ENCODE measurements around the gene CPLX1. TPM values are rescaled to one million over a fixed set of nuclear protein-coding genes. Genes with fewer than 3 reads are reported as not detected.
"Not testable (repeated sequence)": the region's sequence is repeated elsewhere in the genome, so short reads cannot be mapped to it uniquely, and the experiment has no call there.

The CPLX1 gene
- total RNA-seq, 6 experiments from 2014 or later: 0.12 to 0.32 (median 0.20) TPM; not detected in 1

DNA sequence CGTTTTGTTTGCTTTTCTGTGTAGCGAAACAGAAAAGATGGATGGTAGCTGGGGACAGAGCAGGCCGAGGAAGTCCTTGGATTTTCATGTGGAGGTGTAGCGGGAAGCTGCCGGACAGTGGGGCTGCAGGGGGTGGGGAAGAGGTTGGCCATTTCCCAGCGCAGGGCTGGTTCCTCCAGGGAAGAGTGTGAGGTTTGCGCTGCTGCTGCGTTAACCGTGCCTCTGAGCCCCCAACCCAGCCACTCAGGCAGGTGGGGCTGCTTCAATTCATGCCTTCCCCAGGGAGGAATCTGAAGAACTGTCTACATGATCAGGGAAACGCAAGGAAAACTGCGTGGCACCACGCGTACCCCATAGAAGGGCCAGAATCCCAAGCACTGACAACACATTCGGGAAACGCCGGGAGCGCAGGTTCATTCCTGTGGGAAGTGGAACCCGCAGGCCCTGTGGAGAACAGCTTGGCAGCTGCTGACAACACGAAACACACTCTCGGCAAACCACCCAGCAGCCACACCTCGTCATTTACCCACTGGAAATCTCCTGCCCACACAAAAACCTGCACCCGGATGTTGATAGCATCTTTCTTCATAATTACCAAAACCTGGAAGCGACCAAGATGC lies 62.6 kb downstream of the CPLX1 start:
- H3K27me3 Mint-ChIP-seq (ENCODE audit: insufficient read depth): peaks cover 19% of the 10 kb centered on the region
- DNase-seq: no peak
- H3K36me3 Mint-ChIP-seq (ENCODE audit: low read depth): peaks cover 78% of the 10 kb centered on the region
- H3K4me1 Mint-ChIP-seq (ENCODE audit: low read depth): peaks cover 7% of the 10 kb centered on the region; the same call in 1 of the 2 replicates
- H3K27ac Mint-ChIP-seq: 0 out of 2 replicates have a peak overlapping the region, but pooled peaks have one; percentile 24
- peaks cover 46% of the 10 kb centered on the region for H3K9me3 Mint-ChIP-seq
- TF ChIP-seq, protein P1, sequence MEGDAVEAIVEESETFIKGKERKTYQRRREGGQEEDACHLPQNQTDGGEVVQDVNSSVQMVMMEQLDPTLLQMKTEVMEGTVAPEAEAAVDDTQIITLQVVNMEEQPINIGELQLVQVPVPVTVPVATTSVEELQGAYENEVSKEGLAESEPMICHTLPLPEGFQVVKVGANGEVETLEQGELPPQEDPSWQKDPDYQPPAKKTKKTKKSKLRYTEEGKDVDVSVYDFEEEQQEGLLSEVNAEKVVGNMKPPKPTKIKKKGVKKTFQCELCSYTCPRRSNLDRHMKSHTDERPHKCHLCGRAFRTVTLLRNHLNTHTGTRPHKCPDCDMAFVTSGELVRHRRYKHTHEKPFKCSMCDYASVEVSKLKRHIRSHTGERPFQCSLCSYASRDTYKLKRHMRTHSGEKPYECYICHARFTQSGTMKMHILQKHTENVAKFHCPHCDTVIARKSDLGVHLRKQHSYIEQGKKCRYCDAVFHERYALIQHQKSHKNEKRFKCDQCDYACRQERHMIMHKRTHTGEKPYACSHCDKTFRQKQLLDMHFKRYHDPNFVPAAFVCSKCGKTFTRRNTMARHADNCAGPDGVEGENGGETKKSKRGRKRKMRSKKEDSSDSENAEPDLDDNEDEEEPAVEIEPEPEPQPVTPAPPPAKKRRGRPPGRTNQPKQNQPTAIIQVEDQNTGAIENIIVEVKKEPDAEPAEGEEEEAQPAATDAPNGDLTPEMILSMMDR (IDR thresholded peaks at IDR 0.05): no peak
- H3K4me3 Mint-ChIP-seq: no peak overlapping the region

DNA sequence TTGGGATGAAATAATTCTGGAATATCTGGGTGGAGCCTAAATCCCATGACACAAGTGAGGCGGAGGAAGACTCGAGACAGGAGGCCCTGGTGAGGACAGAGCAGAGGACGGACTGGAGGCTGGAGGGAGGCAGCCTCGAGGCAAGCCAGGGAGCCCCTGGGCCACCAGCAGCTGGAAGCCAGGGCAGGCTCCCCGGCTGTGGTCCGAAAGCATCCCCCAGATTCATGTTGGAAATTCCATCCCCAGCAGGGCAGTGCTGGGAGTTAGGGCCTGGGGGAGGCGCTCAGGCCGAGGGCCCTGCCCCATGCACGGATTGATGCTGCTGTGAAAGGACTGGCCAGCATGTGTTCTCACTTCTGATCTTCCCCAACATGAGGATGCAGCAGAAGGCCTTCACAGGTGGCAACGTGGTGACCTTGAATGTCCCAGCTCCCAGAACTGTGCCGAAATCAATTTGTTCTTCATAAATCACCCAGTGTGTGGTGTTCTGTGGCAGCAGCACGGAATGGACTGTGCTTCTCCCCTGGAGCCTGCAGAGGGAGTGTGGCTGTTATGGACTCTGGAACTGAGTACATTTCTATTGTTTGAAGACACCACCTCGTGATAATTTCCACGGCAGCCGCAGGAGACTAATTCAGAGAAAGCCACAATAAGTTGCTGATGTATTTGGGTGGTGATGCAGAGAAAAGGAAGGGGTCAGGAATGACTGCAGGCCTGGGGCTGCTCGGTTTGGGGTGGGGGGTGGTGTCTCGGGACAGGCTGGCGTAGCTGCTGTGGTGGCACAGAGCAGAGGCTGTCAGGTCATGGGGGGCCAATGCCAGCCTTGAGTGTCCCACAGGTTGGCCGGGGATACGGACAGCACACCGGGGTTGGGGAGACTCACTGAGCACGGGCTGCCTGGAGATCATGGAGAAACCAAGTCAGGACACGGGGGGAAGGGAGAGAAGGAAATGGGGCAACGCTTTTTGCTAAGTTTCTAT lies 63.4 kb downstream of the CPLX1 start:
- Mint-ChIP-seq H3K36me3 (ENCODE audit: low read depth) (peaks cover 77% of the 10 kb centered on the region), H3K9me3 (peaks cover 54% of the 10 kb centered on the region), H3K27me3 (ENCODE audit: insufficient read depth) (peaks cover 19% of the 10 kb centered on the region), H3K4me1 (ENCODE audit: low read depth) (peaks cover 7% of the 10 kb centered on the region; the same call in 1 of the 2 replicates), H3K4me3 (no peak overlapping the region), H3K27ac (no peak overlapping the region)
- no peak for DNase-seq
- TF ChIP-seq, protein P1 (IDR thresholded peaks at IDR 0.05): peak; percentile 39; the same call in 1 of the 2 replicates

DNA sequence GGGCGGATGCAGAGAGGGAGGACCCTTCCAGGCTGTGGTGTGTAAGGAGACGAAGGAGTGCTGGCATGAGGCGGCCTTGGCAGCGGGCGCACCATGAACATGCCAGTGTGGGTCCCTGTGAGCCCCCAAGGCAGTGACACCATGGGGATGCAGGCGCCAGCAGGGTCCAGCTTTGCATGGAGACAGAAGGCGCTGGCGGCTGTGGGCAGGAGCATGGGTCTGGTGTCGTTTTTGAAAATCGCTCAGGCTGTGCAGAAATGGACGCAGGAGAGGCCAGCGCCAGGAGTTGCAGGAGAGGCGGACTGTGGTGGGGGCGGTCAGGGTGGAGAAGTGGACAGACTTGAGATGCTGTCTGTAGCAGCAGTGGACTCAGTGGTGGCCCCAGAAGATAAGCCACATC lies 64.2 kb downstream of the CPLX1 start:
- peaks cover 7% of the 10 kb centered on the region; the same call in 1 of the 2 replicates for H3K4me1 Mint-ChIP-seq (ENCODE audit: low read depth)
- no peak for DNase-seq
- TF ChIP-seq, protein P1 (IDR thresholded peaks at IDR 0.05): no peak
- peaks cover 15% of the 10 kb centered on the region for H3K27me3 Mint-ChIP-seq (ENCODE audit: insufficient read depth)
- H3K9me3 Mint-ChIP-seq: peaks cover 58% of the 10 kb centered on the region
- H3K36me3 Mint-ChIP-seq (ENCODE audit: low read depth): peaks cover 75% of the 10 kb centered on the region
- H3K4me3 Mint-ChIP-seq: no peak overlapping the region
- H3K27ac Mint-ChIP-seq: peak overlapping the region; percentile 23; the same call in 1 of the 2 replicates

DNA sequence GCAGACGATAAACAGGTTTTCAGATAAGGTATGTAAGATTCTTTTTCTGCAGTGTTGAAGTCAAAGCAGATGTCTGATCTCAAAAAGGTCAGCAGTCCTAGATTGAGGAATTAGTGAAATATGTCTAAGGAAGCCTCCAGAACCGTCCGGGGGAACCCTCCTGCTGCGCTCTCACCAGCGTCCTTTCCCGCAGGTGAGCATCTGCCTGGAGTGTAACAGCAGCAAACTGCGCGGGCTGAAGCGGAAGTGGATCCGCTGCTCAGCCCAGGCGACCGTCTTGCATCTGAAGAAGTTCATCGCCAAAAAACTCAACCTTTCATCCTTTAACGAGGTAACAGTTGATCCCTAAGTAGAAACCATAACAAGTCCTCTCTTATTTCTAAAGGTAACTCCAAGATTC lies 64.8 kb downstream of the CPLX1 start:
- Mint-ChIP-seq H3K9me3 (peaks cover 58% of the 10 kb centered on the region), H3K4me3 (no peak overlapping the region), H3K27ac (0 out of 2 replicates have a peak overlapping the region, but pooled peaks have one; percentile 23), H3K4me1 (ENCODE audit: low read depth) (peaks cover 3% of the 10 kb centered on the region; the same call in 1 of the 2 replicates), H3K36me3 (ENCODE audit: low read depth) (peaks cover 72% of the 10 kb centered on the region), H3K27me3 (ENCODE audit: insufficient read depth) (peaks cover 15% of the 10 kb centered on the region)
- no peak for DNase-seq
- TF ChIP-seq, protein P1 (IDR thresholded peaks at IDR 0.05): no peak

DNA sequence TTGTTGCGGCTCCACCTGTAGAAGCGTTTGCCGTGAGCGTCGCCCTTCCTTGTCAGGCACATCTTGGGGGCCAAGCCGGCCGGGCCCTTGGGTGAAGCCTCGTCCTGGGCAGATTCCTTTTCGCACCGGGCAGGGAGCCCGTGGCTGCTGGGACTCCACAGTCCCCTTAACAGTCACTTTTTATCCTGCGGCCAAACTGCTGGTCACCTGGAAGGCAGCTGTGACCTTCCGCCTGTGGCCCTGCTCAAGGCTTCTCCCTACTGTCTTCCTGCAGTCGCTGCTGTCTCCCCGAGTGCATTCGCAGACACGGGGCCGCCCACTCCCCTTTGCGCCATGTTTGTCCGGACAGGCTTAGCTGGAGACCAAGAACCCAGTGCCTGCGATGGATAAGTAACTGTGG lies 65.3 kb downstream of the CPLX1 start:
- TF ChIP-seq, protein P1 (IDR thresholded peaks at IDR 0.05): no peak
- Mint-ChIP-seq H3K4me3 (no peak overlapping the region), H3K27me3 (ENCODE audit: insufficient read depth) (peaks cover 15% of the 10 kb centered on the region), H3K4me1 (ENCODE audit: low read depth) (no peaks in the 10 kb centered on the region; the same call in 1 of the 2 replicates), H3K36me3 (ENCODE audit: low read depth) (peaks cover 71% of the 10 kb centered on the region), H3K9me3 (peaks cover 55% of the 10 kb centered on the region), H3K27ac (no peak overlapping the region)
- no peak for DNase-seq

DNA sequence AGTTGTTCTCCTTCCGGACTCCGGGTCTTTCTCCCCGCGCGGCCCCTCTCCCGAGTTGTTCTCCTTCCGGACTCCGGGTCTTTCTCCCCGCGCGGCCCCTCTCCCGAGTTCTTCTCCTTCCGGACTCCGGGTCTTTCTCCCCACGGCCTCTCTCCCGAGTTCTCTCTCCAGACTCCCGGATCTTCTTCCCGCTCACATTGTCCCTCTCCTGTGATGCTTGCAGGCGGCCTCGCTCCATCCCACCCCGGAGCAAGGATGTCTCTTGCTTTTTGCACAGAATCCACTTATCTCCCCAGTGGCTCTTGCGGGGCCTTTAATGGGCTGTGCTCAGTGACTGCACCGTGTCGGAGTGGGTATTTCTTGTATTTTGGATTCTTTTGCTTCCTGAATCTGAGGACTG lies 66.1 kb downstream of the CPLX1 start:
- not testable (repeated sequence) for H3K4me1 Mint-ChIP-seq (ENCODE audit: low read depth); H3K27ac Mint-ChIP-seq; H3K4me3 Mint-ChIP-seq; DNase-seq
- Mint-ChIP-seq H3K36me3 (ENCODE audit: low read depth) (peaks cover 75% of the 10 kb centered on the region), H3K9me3 (peaks cover 63% of the 10 kb centered on the region), H3K27me3 (ENCODE audit: insufficient read depth) (peaks cover 15% of the 10 kb centered on the region)

Measured in HFFc6 (cell line).